Measurements from ENCODE around the gene WDFY4.

WDFY4 gene

GRCh38 chr10:48821692-48822091 is 137.0 kb downstream of the WDFY4 start:
- no peak for DNase-seq

GRCh38 chr10:48833674-48834073 is 149.0 kb downstream of the WDFY4 start:
- no peak for DNase-seq

- DNase-seq: no peak
Measured at GRCh38 chr10:48834189-48834965, 149.7 kb downstream of the WDFY4 start.

GRCh38 chr10:48835781-48836180 is 151.1 kb downstream of the WDFY4 start:
- no peak for DNase-seq

GRCh38 chr10:48836605-48837004 is 151.9 kb downstream of the WDFY4 start:
- no peak for DNase-seq

- no peak for DNase-seq
Measured at GRCh38 chr10:48838834-48839233, 154.2 kb downstream of the WDFY4 start.

- DNase-seq: no peak
Measured at GRCh38 chr10:48839809-48840679, 155.4 kb downstream of the WDFY4 start.

- no peak for DNase-seq
Measured at GRCh38 chr10:48842231-48842630, 157.6 kb downstream of the WDFY4 start.

GRCh38 chr10:48843198-48843597 is 158.5 kb downstream of the WDFY4 start:
- DNase-seq: no peak

- DNase-seq: no peak
Measured at GRCh38 chr10:48844616-48845015, 159.9 kb downstream of the WDFY4 start.

GRCh38 chr10:48845512-48845911 is 160.8 kb downstream of the WDFY4 start:
- DNase-seq: no peak

- DNase-seq: no peak
Measured at GRCh38 chr10:48847691-48848090, 163.0 kb downstream of the WDFY4 start.

GRCh38 chr10:48856855-48857254 is 172.2 kb downstream of the WDFY4 start:
- no peak for DNase-seq

- no peak for DNase-seq
Measured at GRCh38 chr10:48872234-48872633, 187.6 kb downstream of the WDFY4 start.

GRCh38 chr10:48878091-48878490 is 193.4 kb downstream of the WDFY4 start:
- no peak for DNase-seq

GRCh38 chr10:48879451-48879850 is 194.8 kb downstream of the WDFY4 start:
- no peak for DNase-seq

- DNase-seq: no peak
Measured at GRCh38 chr10:48880016-48880705, 195.5 kb downstream of the WDFY4 start.

- DNase-seq: no peak
Measured at GRCh38 chr10:48881937-48882336, 197.3 kb downstream of the WDFY4 start.

- no peak for DNase-seq
Measured at GRCh38 chr10:48882881-48883280, 198.2 kb downstream of the WDFY4 start.

- DNase-seq: no peak
Measured at GRCh38 chr10:48883701-48884100, 199.0 kb downstream of the WDFY4 start.

GRCh38 chr10:48884179-48885045 is 199.7 kb downstream of the WDFY4 start:
- no peak for DNase-seq

GRCh38 chr10:48885376-48885775 is 200.7 kb downstream of the WDFY4 start:
- DNase-seq: no peak

GRCh38 chr10:48887982-48888381 is 203.3 kb downstream of the WDFY4 start:
- DNase-seq: no peak

Measured in NCI-H1105 (cell line).